HEK293T (cell line): ENCODE data around the gene SLC25A13.

Experiments
- BHLHE40 ChIP-seq: fragments of 450-650 bp; IDR thresholded peaks from 2 replicates; pipeline ENCODE4 v1.6.1; 2016; ENCODE audit warnings: mild to moderate bottlenecking, moderate library complexity, borderline replicate concordance
- ELF4 ChIP-seq: fragments of 450-650 bp; IDR thresholded peaks from 2 replicates; pipeline ENCODE4 v1.6.1; 2017; ENCODE audit warnings: antibody characterized with exemption
- FOXK2 ChIP-seq: fragments of 450-650 bp; IDR thresholded peaks from 2 replicates; pipeline ENCODE4 v1.6.1; 2016; ENCODE audit warnings: mild to moderate bottlenecking
- SP1 ChIP-seq: fragments of 450-650 bp; IDR thresholded peaks from 2 replicates; pipeline ENCODE4 v1.6.1; 2017
- SUZ12 ChIP-seq: fragments of 450-650 bp; IDR thresholded peaks from 2 replicates; pipeline ENCODE4 v1.6.1; 2016; ENCODE audit warnings: mild to moderate bottlenecking
- ZNF384 ChIP-seq: fragments of 450-650 bp; IDR thresholded peaks from 2 replicates; pipeline ENCODE4 v1.6.1; 2016

GRCh38 chr7:96304573-96304972, 17.3 kb downstream of the SLC25A13 start:
- TF ChIP-seq BHLHE40 = no peak
- TF ChIP-seq FOXK2 = no peak
- no peak for TF ChIP-seq ZNF384
- no peak for TF ChIP-seq SUZ12
- TF ChIP-seq SP1 = no peak
- TF ChIP-seq ELF4 = no peak
